Liver (tissue), 3 donors: ENCODE measurements around the gene GPR161.

Source experiments
- ATF3 ChIP-seq: IDR thresholded peaks from 2 replicates; pipeline ENCODE4 v1.6.1; 2016; ENCODE audit warnings: antibody characterized with exemption
- CTCF ChIP-seq: fragments of 150-350 bp; IDR thresholded peaks from 2 replicates; pipeline ENCODE4 v1.5.1; 2017; ENCODE audit warnings: improper control_type of control experiment, low read depth, low read length; ENCODE audit not compliant: missing input control
- GABPA ChIP-seq, 2 donors: IDR thresholded peaks in 1 of 2; conservative IDR thresholded peaks in 1 of 2; 2 replicates each; pipeline ENCODE4 v1.6.1; 2016; ENCODE audit warnings: antibody characterized with exemption in 2 of 2, mild to moderate bottlenecking in 1 of 2, moderate library complexity in 1 of 2
- HNF4A ChIP-seq, 2 donors: conservative IDR thresholded peaks; 2 replicates each; pipeline ENCODE4 v1.6.1; 2016; ENCODE audit warnings: antibody characterized with exemption in 2 of 2, mild to moderate bottlenecking in 2 of 2
- JUND ChIP-seq, 2 donors: IDR thresholded peaks; 2 replicates each; pipeline ENCODE4 v1.6.1; 2016; ENCODE audit warnings: antibody characterized with exemption in 2 of 2
- RAD21 ChIP-seq, 2 donors: IDR thresholded peaks; 2 replicates each; pipeline ENCODE4 v1.6.1; 2016; ENCODE audit warnings: antibody characterized with exemption in 2 of 2, mild to moderate bottlenecking in 2 of 2
- RXRA ChIP-seq, 2 donors: IDR thresholded peaks; 2 replicates each; pipeline ENCODE4 v1.6.1; 2017 to 2018; ENCODE audit warnings: antibody characterized with exemption in 2 of 2, mild to moderate bottlenecking in 1 of 2
- SP1 ChIP-seq: IDR thresholded peaks from 2 replicates; pipeline ENCODE4 v1.6.1; 2018; ENCODE audit warnings: antibody characterized with exemption, mild to moderate bottlenecking
- TAF1 ChIP-seq: conservative IDR thresholded peaks from 2 replicates; pipeline ENCODE4 v1.6.1; 2016; ENCODE audit warnings: antibody characterized with exemption, mild to moderate bottlenecking
- YY1 ChIP-seq: IDR thresholded peaks from 2 replicates; pipeline ENCODE4 v1.6.1; 2016; ENCODE audit warnings: antibody characterized with exemption, mild to moderate bottlenecking
- TF ChIP-seq, protein P1 (sequence below): IDR thresholded peaks from 2 replicates; pipeline ENCODE4 v1.6.1; 2016; ENCODE audit warnings: antibody characterized with exemption, mild to moderate bottlenecking
- donor health status: healthy.
- donor health status: healthy.

GRCh38 chr1:168100315-168101002, 36.3 kb downstream of the GPR161 start:
- TF ChIP-seq CTCF (no peak), GABPA (IDR thresholded peaks at IDR 0.05 in 1 of 2, conservative IDR thresholded peaks at IDR 0.05 in 1 of 2) (no peak), TAF1 (no peak), RXRA (IDR thresholded peaks at IDR 0.05) (no peak), YY1 (no peak), HNF4A (conservative IDR thresholded peaks at IDR 0.05) (no peak), RAD21 (IDR thresholded peaks at IDR 0.05) (no peak), ATF3 (no peak), SP1 (no peak), JUND (IDR thresholded peaks at IDR 0.05) (no peak)
- TF ChIP-seq, protein P1, sequence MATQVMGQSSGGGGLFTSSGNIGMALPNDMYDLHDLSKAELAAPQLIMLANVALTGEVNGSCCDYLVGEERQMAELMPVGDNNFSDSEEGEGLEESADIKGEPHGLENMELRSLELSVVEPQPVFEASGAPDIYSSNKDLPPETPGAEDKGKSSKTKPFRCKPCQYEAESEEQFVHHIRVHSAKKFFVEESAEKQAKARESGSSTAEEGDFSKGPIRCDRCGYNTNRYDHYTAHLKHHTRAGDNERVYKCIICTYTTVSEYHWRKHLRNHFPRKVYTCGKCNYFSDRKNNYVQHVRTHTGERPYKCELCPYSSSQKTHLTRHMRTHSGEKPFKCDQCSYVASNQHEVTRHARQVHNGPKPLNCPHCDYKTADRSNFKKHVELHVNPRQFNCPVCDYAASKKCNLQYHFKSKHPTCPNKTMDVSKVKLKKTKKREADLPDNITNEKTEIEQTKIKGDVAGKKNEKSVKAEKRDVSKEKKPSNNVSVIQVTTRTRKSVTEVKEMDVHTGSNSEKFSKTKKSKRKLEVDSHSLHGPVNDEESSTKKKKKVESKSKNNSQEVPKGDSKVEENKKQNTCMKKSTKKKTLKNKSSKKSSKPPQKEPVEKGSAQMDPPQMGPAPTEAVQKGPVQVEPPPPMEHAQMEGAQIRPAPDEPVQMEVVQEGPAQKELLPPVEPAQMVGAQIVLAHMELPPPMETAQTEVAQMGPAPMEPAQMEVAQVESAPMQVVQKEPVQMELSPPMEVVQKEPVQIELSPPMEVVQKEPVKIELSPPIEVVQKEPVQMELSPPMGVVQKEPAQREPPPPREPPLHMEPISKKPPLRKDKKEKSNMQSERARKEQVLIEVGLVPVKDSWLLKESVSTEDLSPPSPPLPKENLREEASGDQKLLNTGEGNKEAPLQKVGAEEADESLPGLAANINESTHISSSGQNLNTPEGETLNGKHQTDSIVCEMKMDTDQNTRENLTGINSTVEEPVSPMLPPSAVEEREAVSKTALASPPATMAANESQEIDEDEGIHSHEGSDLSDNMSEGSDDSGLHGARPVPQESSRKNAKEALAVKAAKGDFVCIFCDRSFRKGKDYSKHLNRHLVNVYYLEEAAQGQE, result no peak
